Ureter (tissue), 1 donor: Measurements from ENCODE around the gene EFCAB6. TPM values are rescaled to one million over a fixed set of nuclear protein-coding genes. Genes with fewer than 3 reads are reported as not detected.

Source experiments
- DNase-seq: peaks from one replicate; pipeline ENCODE4 v3.0.0-alpha.2; 2020; ENCODE audit warnings: low spot score
- total RNA-seq: library from RNA; stranded (reverse); gene quantifications from one replicate; pipeline ENCODE4 v1.2.4, GENCODE V29; 2023
- donor health status: DM: yes; HTN: yes; CAD: no.

Gene EFCAB6
- total RNA-seq, 1 donor from 2014 or later: 8.8 TPM

DNA sequence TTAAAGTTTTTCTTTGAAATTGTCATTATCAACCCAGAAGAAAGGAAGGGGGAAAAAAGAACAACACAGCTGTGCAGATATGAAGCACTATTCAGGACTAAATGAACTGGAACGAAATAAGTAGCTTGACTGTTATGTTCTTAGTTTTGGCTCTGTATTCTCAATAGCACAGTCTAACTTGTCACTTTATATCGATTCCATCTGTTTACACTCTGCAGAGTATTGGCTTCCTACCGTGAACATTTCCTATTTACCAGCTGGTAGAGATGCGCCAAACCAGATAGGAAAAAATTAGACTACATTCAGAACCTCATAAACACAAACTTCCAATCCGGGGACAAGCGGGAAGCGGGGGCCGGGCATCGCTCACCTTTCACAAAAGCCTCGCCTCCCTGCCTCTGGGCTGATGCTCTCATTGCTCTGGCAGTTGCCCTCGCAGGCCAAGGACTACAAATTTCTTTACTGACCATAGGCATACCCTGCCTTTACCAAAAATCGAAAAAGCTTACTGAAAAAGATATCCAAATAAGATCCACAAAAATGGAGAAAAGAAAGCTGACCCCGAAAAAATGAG lies 66.2 kb downstream of the EFCAB6 start:
- DNase-seq: no peak

DNA sequence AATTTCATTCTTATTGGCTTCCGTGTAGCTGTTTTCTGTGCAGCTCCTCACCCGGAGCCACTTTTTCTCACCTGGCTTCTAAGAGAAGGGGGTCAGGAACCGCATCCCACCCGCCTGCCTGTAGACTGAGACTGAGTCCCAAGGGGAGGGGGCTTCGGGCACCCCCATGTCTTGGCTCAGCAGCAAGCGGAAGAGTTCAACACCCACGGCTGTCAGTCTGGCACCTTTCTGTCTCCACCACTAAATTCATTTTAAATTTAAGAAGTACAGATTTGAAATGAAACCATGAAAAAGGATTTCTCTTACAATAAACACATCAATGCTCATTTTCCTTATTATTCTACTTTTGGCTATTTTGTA lies 66.7 kb downstream of the EFCAB6 start:
- no peak for DNase-seq

DNA sequence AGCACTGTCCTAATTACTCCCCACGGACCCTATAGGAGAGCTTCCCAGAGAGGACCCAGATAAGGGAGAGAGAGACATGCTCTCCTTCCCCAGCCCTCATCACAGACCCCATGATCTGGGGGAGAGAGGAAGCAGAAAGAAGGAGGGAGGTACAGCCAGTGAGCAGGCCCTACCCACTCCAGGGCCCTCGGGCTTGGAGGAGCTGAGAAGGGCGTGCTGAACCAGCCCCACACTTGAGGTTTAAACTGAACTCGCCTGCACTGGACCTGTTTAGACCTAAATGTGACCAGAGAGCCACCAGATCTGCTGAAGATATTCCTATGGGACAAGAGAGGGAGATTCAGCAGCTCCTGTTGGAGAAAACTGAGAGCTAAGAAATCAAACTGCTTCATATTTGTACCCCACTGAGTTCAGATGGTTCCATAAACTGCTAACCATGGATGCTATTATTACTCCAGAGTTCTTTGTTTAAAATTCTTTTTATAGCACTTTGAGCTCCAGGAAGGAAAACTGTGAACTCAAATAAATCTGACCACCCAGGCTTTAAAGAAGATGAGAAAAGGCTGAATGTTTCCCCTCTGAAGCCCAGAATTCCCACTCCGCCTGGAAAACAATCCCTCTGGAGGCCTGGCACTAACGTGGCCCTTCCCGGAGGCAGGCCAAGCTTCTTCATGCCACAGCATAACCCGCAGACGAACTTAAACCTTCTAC lies 67.2 kb downstream of the EFCAB6 start:
- DNase-seq: no peak

DNA sequence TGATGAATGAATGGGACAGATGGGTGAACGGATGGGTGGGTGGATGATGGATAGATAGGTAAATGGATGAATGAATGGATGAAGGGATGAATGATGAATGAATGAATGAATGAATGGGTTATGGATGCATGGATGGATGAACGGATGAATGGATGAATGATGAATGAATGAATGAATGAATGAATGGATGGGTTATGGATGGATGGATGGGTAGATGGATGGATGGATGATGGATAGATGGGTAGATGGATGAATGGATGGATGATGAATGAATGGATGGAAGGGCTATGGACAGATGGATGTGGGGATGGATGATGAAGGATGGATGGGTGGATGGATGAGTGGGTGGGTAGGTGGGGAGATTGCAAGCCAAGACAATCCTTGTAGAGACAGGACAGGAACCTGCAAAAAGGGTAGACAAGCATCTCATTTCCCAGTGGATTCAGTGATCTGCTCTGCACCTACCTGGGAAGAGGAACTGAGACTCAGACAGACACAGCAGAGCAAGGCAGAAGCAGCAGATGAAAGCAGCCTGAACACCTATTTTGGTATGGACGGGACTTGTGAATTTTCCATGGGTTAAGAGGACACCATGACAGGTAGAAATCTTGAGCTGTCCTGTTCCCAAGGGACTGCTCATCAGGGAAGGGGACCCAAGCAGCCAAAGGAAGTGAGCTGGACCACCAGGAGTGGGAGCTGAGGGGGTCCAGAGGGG lies 68.0 kb downstream of the EFCAB6 start:
- DNase-seq: no peak

DNA sequence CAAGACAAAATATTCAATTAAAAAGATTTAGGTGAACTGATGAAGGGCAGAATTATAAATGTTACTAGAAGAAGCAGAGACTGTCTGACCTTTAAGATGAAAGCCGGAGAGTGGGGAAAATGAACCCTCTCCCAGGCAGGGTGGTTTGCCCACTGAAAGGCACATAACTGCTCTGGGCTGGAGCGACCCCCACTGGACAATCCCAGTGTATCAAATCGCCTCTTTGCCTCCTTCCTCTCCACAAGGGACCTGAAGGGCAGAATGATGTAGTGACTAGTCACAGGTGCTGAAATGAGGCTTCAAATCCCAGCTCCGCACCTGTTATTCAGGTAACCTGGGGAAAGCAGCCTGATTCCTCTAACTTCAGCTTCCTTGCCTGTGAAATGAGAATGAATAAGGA lies 69.0 kb downstream of the EFCAB6 start:
- no peak for DNase-seq

DNA sequence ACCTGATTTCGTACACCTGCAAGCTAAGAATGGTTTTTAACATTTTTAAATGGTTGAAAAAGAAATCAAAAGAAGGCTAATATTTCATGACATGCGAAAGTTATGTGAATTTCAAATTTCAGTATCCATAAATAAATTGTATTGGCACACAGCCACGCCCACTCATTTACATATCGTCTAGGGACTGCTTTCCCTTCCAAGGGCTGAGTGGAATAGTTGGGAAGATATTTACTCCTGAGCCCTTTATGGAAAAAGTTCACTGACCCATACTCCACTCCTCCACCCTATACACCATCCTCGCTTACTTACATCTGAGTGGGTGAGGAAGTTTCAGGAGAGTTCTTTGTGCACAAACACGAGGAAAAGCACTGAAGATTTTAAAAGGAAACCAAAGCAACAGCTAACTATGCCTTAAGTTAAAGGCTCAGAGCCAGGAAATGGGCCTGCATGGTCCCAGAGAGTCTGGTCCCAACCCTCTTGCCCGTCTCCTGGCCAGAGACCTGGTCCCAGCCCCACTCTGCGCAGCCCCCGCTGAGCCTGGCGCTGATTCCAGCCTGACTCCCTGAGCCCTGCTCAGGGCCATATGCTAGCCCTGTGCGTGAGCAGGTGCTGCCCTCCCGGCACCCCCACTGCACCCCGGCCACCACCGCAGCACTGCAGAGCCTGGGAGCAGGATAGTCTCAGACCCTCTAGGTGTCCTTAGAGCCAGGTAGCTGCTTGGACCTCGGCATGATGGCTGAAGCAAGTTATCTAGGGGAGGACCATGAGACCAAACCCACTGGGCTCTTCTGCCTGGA lies 69.8 kb downstream of the EFCAB6 start:
- DNase-seq: no peak

DNA sequence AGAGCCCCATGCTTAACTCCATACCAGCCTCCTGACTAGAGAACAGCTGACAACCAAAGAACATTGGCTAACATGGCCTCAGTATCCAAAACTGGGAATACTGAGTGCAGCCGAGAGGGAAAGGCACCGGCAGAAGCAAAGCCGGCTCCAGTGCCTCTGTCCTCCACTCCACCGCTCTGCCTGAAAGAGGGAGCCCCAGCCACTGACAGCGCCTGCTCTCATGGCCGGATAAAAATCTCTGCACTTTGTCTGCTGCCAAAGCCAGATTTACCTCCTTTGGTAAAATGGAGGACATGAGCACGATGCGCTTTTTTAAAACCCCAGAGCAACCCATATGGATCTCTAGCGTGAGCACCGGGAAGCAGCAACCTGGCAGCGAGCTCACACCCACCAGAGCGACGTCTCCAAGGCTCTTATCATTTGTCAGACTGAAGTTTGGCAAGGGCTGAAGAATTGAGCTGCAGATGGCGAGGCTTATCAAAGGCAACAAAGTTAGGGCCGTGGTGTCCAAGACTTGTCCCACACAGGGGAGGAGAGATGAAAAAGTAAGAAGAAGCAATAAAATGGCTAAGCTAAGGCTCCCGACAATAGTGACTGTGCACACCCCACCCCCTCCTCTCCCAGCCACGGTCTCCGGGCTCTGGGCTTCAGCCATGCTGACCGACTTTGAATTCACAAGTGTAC lies 71.4 kb downstream of the EFCAB6 start:
- DNase-seq: no peak

DNA sequence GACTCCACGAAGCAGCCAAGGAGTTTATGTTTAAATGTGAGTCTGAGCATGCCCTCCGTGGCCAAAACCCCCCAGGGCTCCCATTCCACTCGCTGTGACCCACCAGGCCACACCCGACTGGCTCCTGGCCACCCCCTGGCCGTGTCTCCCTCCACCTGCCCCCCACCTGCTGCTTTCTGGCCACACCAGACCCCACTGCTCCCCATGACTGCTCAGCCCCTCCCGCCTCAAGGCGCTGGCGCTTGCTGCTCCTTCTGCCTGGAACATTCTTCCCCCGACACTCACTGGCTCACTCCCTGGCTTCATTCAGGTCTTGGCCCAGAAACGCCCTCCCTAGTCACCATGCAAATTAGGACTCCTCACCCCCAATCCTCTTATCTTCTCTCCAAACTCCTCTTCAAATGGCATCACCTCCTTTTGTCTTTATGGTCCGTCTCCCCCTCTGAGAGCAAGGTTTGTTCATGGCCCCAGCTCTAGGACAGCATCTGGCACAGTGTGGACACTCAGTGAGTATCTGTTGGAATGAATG lies 72.2 kb downstream of the EFCAB6 start:
- DNase-seq: no peak

DNA sequence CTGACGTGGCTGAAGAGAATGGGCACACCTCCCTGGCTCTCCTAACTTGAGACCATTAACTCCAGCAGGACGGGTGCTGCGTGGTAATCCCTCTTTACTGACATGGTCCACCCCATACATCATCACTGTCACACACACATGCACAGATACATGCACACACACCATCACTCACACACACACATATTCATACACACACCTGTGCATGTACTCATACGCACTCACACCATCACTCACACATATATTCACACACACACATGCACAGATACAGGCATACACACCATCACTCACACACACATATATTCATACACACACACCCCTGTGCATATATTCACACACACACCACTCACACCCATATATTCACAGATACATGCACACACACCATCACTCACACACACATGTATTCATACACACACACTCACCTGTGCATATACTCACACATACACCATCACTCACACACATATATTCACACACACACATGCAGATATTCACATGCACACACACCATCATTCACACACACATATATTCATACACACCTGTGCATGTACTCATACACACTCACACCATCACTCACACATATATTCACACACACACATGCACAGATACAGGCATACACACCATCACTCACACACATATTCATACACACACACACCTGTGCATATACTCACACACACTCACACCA lies 74.8 kb downstream of the EFCAB6 start:
- no peak for DNase-seq

DNA sequence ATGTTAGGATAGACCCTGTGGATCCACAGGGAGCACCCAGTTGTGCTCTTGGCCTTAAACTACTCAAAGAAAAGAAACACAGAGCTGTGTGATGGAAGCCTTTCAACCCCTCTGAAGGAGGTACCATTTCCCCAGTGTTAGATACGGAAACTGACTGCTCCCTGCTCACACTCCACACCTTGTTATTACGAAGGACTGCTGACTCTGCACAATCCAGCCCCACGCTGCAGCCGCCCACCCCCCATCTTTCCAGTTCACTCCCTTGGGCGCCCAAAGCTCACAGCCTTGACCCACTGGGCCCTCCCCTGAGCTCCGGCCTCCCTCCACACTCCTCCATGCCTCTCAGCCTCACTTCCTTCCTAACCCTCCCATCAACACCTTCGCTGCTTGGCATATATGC lies 75.5 kb downstream of the EFCAB6 start:
- DNase-seq: no peak

DNA sequence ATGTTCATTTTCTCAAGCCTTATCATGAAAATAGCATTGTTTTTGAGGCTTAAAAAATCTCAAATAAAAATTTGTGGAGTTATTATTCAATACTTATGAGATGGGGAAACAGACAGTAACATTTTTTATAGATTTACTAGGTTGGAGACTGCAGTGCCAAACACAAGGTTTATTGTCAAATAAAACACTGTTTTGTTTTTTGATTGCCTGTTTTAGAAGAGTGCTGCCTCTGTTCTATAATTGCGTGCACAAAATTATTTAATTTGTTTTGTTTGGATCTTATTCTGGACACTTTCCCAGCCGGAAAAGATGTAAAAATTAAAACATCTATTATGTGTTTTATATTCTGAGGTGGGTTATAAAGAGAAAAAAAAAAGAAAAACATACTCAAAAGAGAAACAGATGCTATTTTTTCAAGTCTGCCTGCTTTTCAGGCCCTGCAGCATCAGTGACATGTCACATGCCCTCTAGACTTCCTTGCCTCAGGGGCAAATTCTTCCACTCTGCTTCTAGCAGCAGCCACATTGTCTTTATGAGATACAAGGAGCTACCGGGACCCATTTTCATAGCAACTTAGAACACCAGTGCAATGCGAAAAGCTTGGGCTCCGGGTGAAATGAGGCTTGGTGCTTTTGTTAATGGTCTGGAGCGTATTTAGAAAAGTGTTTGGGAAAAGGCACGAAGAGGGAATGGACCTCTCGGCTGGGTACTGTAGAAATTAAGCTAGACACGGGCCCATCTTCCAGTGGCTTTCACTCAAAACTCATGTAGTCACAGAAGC lies 77.5 kb downstream of the EFCAB6 start:
- DNase-seq: no peak

DNA sequence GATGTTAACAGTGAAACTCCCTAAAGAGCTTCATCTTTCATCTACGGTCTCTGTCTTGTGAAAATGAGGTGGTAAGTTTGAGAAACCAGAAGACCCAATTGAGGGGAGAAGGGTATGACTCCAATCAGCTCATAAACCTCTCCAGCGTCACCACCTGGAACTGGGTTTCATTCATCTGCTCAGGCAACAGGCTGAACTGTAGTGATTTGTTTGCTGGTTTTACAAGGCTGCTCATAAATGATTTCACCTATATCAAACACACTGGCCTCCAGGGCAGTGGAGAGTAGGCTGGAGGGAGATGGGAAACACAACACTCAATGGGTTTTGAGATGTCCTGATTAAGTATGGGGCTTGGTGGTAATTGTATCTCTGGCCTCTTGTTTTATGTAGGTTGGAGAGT lies 79.0 kb downstream of the EFCAB6 start:
- no peak for DNase-seq

DNA sequence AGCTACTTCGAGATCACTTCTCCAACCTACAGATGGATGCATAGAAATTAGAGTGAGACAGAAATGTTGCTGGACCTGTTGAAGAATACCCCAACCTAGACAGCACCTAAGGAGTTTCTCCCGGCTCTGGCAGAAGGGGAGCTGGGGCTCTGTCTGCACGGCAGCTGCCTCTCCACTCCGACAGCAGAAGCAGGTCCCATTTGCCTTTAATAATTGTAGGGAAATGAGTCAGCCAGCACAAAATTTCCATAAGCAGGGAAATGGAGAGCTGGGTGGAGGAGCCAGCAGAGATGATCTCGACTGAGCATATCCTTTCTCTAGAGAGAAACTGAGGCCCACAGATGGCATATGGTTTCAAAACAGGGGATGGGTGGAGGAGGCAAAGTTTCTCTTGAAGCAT lies 80.1 kb downstream of the EFCAB6 start:
- no peak for DNase-seq

DNA sequence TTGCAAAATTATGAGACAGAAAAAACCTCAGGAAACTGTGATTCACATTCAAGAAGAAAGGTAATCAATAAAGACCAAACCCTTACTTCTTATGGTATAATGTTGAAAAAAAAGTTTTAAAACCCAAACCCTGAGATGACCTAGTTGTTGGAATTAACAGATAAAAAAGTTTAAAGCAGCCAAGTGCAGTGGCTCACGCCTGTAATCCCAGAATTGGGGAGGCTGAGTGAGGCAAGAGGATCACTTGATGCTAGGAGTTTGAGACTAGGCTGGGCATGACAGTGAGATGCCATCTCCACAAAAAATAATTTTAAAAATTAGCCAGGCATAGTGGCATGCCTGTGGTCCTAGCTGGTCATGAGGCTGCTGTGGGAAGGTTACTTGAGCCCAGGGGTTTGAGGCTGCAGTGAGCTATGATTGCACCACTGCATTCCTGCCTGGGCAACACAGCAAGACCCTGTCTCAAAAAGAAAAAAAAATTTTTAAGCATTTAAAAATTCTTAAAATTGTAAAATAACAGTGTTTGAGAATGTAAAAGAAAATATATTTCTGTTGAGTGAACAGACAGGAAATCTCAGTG lies 85.1 kb downstream of the EFCAB6 start:
- DNase-seq: no peak

DNA sequence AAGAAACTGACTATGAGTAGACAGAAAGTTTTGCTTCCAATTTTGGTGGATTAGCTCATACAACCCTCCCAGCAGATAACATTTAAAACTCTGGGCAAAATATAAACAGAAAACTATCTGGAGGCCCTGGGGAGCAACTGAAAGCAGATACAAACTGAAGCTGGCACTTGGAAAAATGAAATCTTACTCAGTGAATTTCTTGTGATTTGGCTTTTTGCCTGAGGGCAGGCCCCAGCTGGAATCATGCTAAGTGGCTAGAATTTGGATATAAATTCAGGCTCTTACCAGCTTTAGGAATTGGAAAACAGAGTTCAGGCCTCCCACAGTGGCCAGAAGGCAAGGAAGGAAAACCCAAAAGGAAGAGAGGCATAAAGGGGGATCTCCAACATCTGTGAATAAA lies 85.8 kb downstream of the EFCAB6 start:
- DNase-seq: no peak

DNA sequence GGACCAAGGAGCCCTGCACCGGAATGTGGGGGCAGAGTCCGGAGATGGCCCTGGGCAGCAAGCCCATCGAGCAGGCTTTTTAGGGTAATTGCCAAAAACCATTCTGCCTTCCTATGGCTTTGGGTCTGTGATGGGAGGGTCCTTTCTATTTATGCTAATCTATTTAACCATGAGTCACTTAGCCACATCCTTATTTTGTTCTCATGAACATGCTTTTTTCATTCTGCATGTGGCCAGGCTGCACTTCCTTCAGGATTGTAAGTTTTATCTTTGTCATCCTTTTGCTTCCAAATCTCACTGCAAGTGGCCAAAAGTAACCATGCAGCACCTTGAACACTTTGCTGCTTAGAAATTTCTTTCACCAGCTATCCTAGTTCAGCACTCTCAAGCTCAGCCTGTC lies 88.3 kb downstream of the EFCAB6 start:
- DNase-seq: no peak

DNA sequence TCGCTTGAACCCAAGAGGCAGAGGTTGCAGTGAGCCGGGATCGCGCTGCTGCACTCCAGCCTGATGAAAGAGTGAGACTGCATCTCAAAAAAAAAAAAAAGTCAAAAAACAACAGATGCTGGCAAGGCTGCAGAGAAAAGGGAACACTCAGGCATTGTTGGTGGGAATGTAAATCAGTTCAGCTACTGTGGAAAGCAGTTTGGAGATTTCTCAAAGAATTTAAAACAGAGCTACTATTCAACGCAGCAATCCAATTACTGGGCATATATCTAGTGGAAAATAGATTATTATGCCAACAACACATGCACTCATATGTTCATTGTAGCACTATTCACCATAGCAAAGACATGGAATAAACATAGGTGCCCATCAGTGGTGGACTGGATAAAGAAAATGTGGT lies 89.7 kb downstream of the EFCAB6 start:
- DNase-seq: no peak

DNA sequence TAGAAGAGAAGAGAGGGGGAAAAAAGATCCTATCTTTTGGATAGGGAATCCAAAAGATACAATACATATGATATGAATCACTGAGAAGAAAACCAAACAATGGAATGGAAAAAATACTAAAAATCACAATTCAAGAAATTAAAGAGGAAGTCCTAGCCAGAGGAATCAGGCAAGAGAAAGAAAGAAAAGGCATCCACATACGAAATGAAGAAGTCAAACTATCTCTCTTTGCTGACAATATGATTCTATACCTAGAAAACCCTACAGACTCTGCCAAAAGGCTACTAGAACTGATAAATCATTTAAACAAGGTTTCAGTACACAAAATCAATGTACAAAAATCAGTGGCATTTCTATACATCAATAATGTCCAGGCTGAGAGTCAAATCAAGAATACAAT lies 91.4 kb downstream of the EFCAB6 start:
- DNase-seq: no peak

DNA sequence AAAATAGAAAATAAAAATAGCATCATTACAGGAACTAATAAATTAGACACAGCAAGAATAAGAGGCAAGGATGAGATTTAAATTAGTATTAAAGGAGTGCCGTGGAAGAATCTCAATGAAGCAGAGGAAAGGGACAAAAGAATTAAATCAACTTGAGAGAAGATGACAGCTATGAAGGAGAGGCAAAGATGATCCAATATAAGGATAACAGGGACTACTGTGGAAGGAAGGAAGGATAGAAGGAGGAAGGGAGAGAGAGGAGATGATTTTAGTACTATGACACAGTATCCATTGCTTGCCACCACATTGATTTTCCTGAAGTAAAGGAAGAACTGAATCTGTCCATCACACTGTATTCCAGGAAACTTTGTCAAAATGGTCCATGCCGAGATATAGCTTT lies 98.0 kb downstream of the EFCAB6 start:
- no peak for DNase-seq

DNA sequence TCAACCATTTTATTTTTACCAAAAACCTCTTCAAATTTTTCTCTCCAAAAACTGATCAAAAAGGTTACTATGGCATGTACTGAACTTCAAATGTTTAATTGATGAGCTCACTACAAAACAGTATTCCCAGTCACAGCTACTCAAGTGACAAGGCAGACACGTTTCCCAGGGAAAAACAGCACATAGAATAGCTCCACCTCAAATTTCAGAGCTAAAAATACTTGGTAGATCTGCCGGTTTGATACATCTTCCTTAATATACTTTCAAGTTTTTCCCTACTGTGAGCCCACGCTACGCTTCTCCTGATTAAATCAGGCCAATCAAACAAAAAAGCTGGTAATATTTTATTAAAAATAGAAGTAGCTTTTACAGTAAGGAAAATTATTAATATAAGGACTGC lies 100.4 kb downstream of the EFCAB6 start:
- DNase-seq: no peak
